ACC112 (cell line): ENCODE measurements around the gene DNASE1.
"Not testable (repeated sequence)": the region's sequence is repeated elsewhere in the genome, so short reads cannot be mapped to it uniquely, and the experiment has no call there.

ENCODE experiments used
- H2AFZ ChIP-seq: fragments of 200-600 bp; sonication (generic); one replicate; pipeline ENCODE4 v1.6.0; 2017; ENCODE audit warnings: antibody characterized with exemption, low read length; ENCODE audit not compliant: unreplicated experiment
- H3K27ac ChIP-seq: fragments of 200-600 bp; sonication (generic); 2 replicates; pipeline ENCODE4 v1.5.1; 2014; ENCODE audit warnings: low read depth, mild to moderate bottlenecking, antibody characterized with exemption, low read length, moderate library complexity
- H3K27me3 ChIP-seq: fragments of 200-600 bp; sonication (generic); 2 replicates; pipeline ENCODE4 v1.6.1; 2014; ENCODE audit warnings: mild to moderate bottlenecking, antibody characterized with exemption, low read length, moderate library complexity, mixed read lengths; ENCODE audit not compliant: insufficient read depth
- H3K36me3 ChIP-seq: fragments of 200-600 bp; sonication (generic); 2 replicates; pipeline ENCODE4 v1.6.1; 2016; ENCODE audit warnings: mild to moderate bottlenecking, antibody characterized with exemption, low read length, moderate library complexity, mixed read lengths; ENCODE audit not compliant: insufficient read depth
- H3K4me1 ChIP-seq: fragments of 200-600 bp; sonication (generic); one replicate; pipeline ENCODE4 v1.6.1; 2016; ENCODE audit warnings: low read length, mixed read lengths; ENCODE audit not compliant: insufficient read depth, unreplicated experiment, control insufficient read depth
- H3K4me3 ChIP-seq: fragments of 200-600 bp; sonication (generic); 2 replicates; pipeline ENCODE4 v1.5.1; 2014; ENCODE audit warnings: mild to moderate bottlenecking, low read depth, low read length
- H3K79me2 ChIP-seq: fragments of 200-600 bp; sonication (generic); one replicate; pipeline ENCODE4 v1.6.0; 2016; ENCODE audit warnings: low read length; ENCODE audit not compliant: control insufficient read depth, unreplicated experiment, insufficient read depth

The DNASE1 gene

GRCh38 chr16:3654249-3654991, at the start of gene DNASE1:
Gene DNASE1, plus strand, starts transcription at chr16:3654691. Its CDS starts 683 bp downstream, at chr16:3655374.
- no peaks in the 10 kb centered on the region for H3K4me1 ChIP-seq
- no peak within 1 kb of the TSS for H3K27ac ChIP-seq
- H3K4me3 ChIP-seq, result no peak within 1 kb of the TSS
- H3K79me2 ChIP-seq, result no peaks in the 10 kb centered on the region
- H2AFZ ChIP-seq, result no peak within 1 kb of the TSS
- H3K27me3 ChIP-seq, result no peaks in the 10 kb centered on the region
- peaks cover 4% of the 10 kb centered on the region; the same call in 1 of the 2 replicates for H3K36me3 ChIP-seq

DNA sequence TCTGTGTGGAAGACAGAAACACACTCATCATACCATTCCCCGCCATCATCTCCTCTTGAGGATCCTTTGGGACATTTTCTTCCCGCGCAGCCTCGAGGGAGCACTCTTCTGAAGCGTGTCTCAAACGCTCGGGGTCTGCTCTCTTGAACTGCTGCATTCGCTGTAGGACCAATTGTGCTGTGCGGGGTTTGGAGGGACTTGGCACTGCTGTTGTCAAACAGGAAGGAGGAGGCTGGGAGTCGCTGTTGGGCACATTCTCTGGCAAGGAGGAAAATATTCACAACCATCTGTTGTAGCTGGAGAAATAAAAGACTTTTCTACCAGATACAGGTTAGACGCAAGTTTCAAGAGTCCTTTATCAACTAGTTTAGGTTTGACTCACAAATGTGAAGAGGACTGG, 48.0 kb upstream of the DNASE1 start:
- H3K36me3 ChIP-seq, result no peaks in the 10 kb centered on the region; the same call in 1 of the 2 replicates
- no peak overlapping the region for H2AFZ ChIP-seq
- H3K27ac ChIP-seq, result no peak overlapping the region
- H3K4me1 ChIP-seq, result peaks cover 6% of the 10 kb centered on the region
- no peaks in the 10 kb centered on the region for H3K27me3 ChIP-seq
- no peaks in the 10 kb centered on the region for H3K79me2 ChIP-seq
- H3K4me3 ChIP-seq, result no peak overlapping the region

DNA sequence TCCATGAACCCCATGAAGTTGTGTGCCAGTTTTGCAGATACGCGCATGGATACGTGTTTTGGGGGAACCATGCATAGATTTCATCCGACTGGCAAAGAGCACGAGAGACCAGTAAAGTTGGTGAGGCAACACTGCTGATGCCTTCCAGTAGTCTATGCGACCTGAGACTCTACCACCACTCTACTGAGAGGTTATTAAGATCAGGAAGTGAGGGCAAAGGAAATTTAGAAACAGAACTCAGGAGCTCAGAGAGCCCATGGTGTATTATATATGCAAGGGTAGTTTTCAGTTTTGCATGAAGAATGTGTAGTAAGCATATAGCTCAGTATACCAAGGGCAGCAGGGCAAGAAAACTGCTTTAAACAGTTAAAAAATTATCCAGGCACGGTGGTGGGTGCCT, 47.3 kb upstream of the DNASE1 start:
- no peaks in the 10 kb centered on the region for H3K36me3 ChIP-seq
- H3K4me1 ChIP-seq, result peaks cover 6% of the 10 kb centered on the region
- H3K79me2 ChIP-seq, result peaks cover 6% of the 10 kb centered on the region
- H3K27me3 ChIP-seq, result no peaks in the 10 kb centered on the region
- H3K4me3 ChIP-seq, result no peak overlapping the region
- no peak overlapping the region for H2AFZ ChIP-seq
- H3K27ac ChIP-seq, result no peak overlapping the region

- Histone ChIP-seq H3K27me3 (no peaks in the 10 kb centered on the region), H3K36me3 (no peaks in the 10 kb centered on the region), H3K4me3 (no peak overlapping the region), H3K27ac (no peak overlapping the region), H3K4me1 (peaks cover 7% of the 10 kb centered on the region), H2AFZ (no peak overlapping the region), H3K79me2 (peaks cover 10% of the 10 kb centered on the region)
Measured at GRCh38 chr16:3607634-3608033, 46.9 kb upstream of the DNASE1 start.

DNA sequence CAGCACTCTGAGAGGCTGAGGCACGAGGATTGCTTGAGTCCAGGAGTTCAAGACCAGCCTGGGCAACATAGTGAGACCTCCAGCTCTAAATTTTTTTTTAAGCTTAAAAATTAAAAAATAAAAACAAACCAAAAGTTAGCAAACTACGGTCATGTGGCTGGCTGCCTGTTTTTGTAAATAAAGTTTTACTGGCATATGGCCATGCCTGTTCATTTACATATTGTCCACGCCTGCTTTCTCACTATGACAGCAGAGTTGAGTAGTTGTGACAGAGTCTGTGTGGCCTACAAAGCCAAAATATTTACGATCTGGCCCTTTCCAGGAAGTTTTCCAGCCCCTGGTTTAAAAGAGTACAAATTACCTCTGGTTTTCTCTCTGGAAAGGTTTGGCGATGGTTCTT, 46.4 kb upstream of the DNASE1 start:
- no peaks in the 10 kb centered on the region for H3K27me3 ChIP-seq
- peaks cover 15% of the 10 kb centered on the region for H3K79me2 ChIP-seq
- no peak overlapping the region for H3K27ac ChIP-seq
- no peak overlapping the region for H3K4me3 ChIP-seq
- peaks cover 11% of the 10 kb centered on the region for H3K4me1 ChIP-seq
- H3K36me3 ChIP-seq, result no peaks in the 10 kb centered on the region
- no peak overlapping the region for H2AFZ ChIP-seq

DNA sequence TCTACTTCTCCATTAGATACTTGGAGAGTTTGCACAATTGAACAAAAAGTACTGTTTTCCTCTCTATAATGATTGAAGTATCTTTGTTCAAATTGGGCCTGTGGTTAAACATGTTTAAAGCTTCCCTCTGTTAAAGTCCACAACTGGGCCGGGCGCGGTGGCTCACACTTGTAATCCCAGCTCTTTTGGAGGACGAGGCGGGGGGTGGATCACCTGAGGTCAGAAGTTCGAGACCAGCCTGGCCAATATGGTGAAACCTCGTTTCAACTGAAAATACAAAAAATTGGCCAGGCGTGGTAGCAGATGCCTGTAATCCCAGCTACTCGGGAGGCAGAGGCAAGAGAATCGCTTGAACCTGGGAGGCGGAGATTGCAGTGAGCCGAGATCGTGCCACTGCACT, 45.5 kb upstream of the DNASE1 start:
- Histone ChIP-seq H3K79me2 (peaks cover 22% of the 10 kb centered on the region), H3K4me1 (peaks cover 15% of the 10 kb centered on the region)
- H3K27me3 ChIP-seq, H3K27ac ChIP-seq, H3K36me3 ChIP-seq, H2AFZ ChIP-seq, H3K4me3 ChIP-seq: not testable (repeated sequence)

DNA sequence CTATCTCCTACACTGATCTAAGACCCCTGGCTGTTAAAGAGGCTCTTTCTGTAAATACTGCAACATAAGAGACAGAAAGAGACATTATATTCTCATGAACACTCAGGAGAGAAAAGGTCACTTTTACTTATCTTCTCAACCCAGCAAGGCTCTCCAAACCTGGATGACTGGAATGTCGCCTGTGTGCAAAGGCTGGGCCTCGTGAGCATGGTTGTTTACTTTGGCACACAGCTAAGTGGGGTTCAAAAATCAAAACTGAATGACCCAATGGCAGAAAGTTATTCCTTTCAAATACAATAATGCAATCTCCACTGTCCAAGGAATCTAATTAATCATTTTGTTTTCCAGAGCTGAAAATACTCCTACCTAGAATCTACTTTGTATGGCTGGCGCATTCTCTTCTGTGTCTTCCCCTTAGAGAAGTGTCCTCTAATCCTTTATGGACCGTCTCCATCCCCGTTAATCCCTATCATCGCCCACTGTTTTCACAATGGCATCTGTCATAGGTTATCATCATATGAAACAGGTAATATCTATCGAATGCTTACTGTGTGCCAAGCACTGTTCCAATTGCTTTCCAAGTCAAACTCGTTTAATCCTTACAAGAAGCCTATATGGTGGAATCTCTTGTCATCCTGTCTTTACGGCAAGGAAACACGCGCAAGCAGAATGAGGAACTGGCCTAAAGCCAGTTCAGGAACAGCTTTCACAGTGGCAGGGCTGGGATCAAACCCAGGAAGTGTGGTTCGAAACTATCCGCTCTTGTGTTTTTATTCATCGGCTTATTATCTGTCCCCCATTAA, 44.4 kb upstream of the DNASE1 start:
- H3K79me2 ChIP-seq, result peaks cover 29% of the 10 kb centered on the region

DNA sequence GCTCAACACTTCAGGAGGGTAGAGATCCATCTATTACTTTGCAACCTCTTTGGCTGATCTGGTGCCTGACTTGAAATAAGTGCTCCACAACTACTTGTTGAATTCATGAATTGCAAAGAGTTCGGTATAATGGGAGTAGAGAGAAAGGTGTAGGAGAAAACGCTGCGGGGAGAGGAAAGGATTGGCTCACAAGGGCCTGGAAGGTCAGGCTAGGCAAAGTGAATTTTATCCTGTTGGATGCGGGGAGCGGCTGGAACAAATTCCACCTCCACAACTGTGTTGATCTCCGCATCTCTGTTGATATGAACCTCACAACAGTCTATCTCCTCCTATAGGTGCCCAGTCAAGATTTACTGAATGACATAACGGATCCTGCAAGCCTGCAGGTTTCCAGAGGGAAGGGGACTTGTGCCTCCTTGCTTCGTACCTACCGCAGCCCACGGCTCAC, 43.8 kb upstream of the DNASE1 start:
- Histone ChIP-seq H3K27ac (no peak overlapping the region), H3K36me3 (peaks cover 7% of the 10 kb centered on the region; the same call in 1 of the 2 replicates), H3K27me3 (no peaks in the 10 kb centered on the region), H3K79me2 (peaks cover 35% of the 10 kb centered on the region), H3K4me1 (peaks cover 15% of the 10 kb centered on the region), H2AFZ (peak overlapping the region; percentile 51), H3K4me3 (peak overlapping the region; percentile 84)

More for the DNA sequence above, 44.4 kb upstream of the DNASE1 start:
- H3K4me3 ChIP-seq, result peak overlapping the region; percentile 84
- H3K4me1 ChIP-seq, result peaks cover 15% of the 10 kb centered on the region
- H2AFZ ChIP-seq, result no peak overlapping the region
- no peaks in the 10 kb centered on the region for H3K27me3 ChIP-seq
- peaks cover under 1% of the 10 kb centered on the region; the same call in 1 of the 2 replicates for H3K36me3 ChIP-seq
- no peak overlapping the region for H3K27ac ChIP-seq

DNA sequence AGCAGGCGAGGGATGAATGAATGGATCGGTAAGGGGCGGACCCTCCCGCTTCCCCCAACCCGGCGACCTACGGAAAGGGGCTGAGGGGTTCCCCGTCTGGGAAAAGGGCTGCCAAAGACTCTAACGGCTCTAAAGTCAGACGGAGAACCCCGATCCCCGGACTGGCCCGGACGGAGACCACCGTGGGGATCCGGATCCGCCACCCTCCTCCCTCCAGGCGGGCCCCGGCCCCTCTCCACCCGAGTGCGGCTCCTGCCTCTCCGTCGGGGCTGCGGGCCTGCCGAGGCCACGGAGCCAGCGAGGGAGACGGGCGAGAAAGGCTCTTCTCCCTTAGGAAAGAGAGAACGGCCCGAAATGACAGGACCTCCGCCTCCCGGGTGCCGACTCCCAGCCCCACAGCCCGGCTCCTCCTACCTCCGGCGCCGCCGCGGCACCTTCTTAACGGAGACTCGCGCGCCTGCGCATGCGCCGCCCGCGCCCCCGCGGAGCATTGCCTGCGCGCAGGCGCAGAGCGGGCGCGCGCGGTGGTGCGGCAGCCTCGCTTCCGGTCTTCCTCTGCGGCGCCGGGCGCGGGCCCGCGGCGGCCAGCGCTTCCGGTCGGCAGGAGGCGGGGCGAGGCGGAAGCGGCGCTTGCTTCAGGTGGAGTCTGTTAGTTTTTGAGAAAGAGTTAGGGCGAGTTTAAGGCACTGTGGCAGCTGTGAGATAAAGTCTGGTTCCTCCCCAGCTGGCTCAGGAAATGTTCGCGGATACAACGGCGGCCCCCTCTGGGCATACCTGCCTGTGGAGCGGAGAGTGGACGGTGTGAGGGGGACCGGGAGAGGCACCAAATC, 43.1 kb upstream of the DNASE1 start, which contains the start of gene SLX4:
SLX4 (minus strand) TSS at position 461 of the 830 bp plus-strand sequence. CDS start 2,642 bp downstream, outside the sequence.
- Histone ChIP-seq H3K27ac (no peak within 1 kb of the TSS), H3K79me2 (peaks cover 39% of the 10 kb centered on the region), H3K4me3 (peak within 1 kb of the TSS; percentile 84), H3K4me1 (peaks cover 15% of the 10 kb centered on the region), H3K36me3 (peaks cover 10% of the 10 kb centered on the region; the same call in 1 of the 2 replicates), H2AFZ (peak within 1 kb of the TSS; percentile 58), H3K27me3 (no peaks in the 10 kb centered on the region)
